ENCODE data around the gene RGL1. TPM values are rescaled to one million over a fixed set of nuclear protein-coding genes. Genes with fewer than 3 reads are reported as not detected.

The RGL1 gene
- total RNA-seq, 1 experiment from 2014 or later, result 1.3 TPM

- no peak for TF ChIP-seq MAX (IDR thresholded peaks at IDR 0.05)
- TF ChIP-seq SIN3A (IDR thresholded peaks at IDR 0.05; ENCODE audit: low read depth), result no peak
These were observed 91.6 kb downstream of the RGL1 start (continued) for GRCh38 chr1:183896466-183897048.

GRCh38 chr1:183898001-183898396 is 93.1 kb downstream of the RGL1 start:
- no peak overlapping the region for H3K27ac ChIP-seq (ENCODE audit: low read depth, low read length)

GRCh38 chr1:183898610-183899009 is 93.7 kb downstream of the RGL1 start:
- DNase-seq (ENCODE audit: low read depth, low spot score) (no peak), ATAC-seq (no peak)
- TF ChIP-seq SP1 (IDR thresholded peaks at IDR 0.05; ENCODE audit: low read depth), result no peak
- RAD21 ChIA-PET (ENCODE audit: low non-redundant PET in 1 of 2, low total read pairs in 2 of 2, uncharacterized antibody in 2 of 2, unreplicated experiment in 2 of 2), result no interaction called here
- no peaks in the 10 kb centered on the region for H4K20me1 ChIP-seq (ENCODE audit: insufficient read depth)
- H3K4me3 ChIP-seq (replicated peaks in 1 of 2; ENCODE audit: low read depth in 1 of 2, low read length in 2 of 2), result no peak overlapping the region
- no peaks in the 10 kb centered on the region for H3K27me3 ChIP-seq (ENCODE audit: insufficient read depth, low read length)
- POLR2A ChIA-PET, result no interaction called here
- H3K4me1 ChIP-seq (ENCODE audit: control insufficient read depth in 1 of 2, insufficient read depth in 2 of 2, low read length in 2 of 2), result no peaks in the 10 kb centered on the region
- H2AFZ ChIP-seq (ENCODE audit: low read depth, low read length, poor library complexity, severe bottlenecking), result no peak overlapping the region
- H3K9me2 ChIP-seq (ENCODE audit: insufficient read depth), result no peaks in the 10 kb centered on the region
- no peaks in the 10 kb centered on the region for H3K9me3 ChIP-seq (ENCODE audit: control insufficient read depth in 1 of 2, insufficient read depth in 1 of 2, low read depth in 1 of 2, low read length in 2 of 2)
- H3K4me2 ChIP-seq (ENCODE audit: low read length), result no peak overlapping the region
- H3K27ac ChIP-seq (ENCODE audit: low read depth, low read length), result no peak overlapping the region
- no peaks in the 10 kb centered on the region for H3K36me3 ChIP-seq (ENCODE audit: control insufficient read depth in 1 of 2, insufficient read depth in 2 of 2, low read length in 2 of 2)
- CTCF ChIA-PET, result interaction anchor here (1.4 to 1.5 kb wide), 2 partner anchors 13 to 17 kb away, joined by 3 to 4 read pairs; no protein-coding TSS in a partner anchor
- intact Hi-C loops (cut with micrococcal nuclease), result no loop called here
- H3K9ac ChIP-seq (ENCODE audit: low read length), result no peak overlapping the region
- no TSS peak for BruUV-seq (replicated peaks)
- H3K79me2 ChIP-seq (ENCODE audit: insufficient read depth, low read length), result no peaks in the 10 kb centered on the region

More at GRCh38 chr1:183898001-183898396, 93.1 kb downstream of the RGL1 start:
- no peaks in the 10 kb centered on the region for H3K79me2 ChIP-seq (ENCODE audit: insufficient read depth, low read length)
- H3K27me3 ChIP-seq (ENCODE audit: insufficient read depth, low read length), result no peaks in the 10 kb centered on the region
- no peak overlapping the region for H2AFZ ChIP-seq (ENCODE audit: low read depth, low read length, poor library complexity, severe bottlenecking)
- POLR2A ChIA-PET, result no interaction called here
- no peak for DNase-seq (ENCODE audit: low read depth, low spot score)
- H3K4me3 ChIP-seq (replicated peaks in 1 of 2; ENCODE audit: low read depth in 1 of 2, low read length in 2 of 2), result no peak overlapping the region
- H3K9me3 ChIP-seq (ENCODE audit: control insufficient read depth in 1 of 2, insufficient read depth in 1 of 2, low read depth in 1 of 2, low read length in 2 of 2), result no peaks in the 10 kb centered on the region
- CTCF ChIA-PET, result interaction anchor here (1.4 to 1.5 kb wide), 2 partner anchors 13 to 17 kb away, joined by 3 to 4 read pairs; no protein-coding TSS in a partner anchor
- no peaks in the 10 kb centered on the region for H3K4me1 ChIP-seq (ENCODE audit: control insufficient read depth in 1 of 2, insufficient read depth in 2 of 2, low read length in 2 of 2)
- no peaks in the 10 kb centered on the region for H4K20me1 ChIP-seq (ENCODE audit: insufficient read depth)
- RAD21 ChIA-PET (ENCODE audit: low non-redundant PET in 1 of 2, low total read pairs in 2 of 2, uncharacterized antibody in 2 of 2, unreplicated experiment in 2 of 2), result no interaction called here
- no peaks in the 10 kb centered on the region for H3K9me2 ChIP-seq (ENCODE audit: insufficient read depth)
- H3K4me2 ChIP-seq (ENCODE audit: low read length), result no peak overlapping the region
- no TSS peak for BruUV-seq (replicated peaks)
- TF ChIP-seq CBX3 (IDR thresholded peaks at IDR 0.05; ENCODE audit: low read depth), result no peak
- no peak overlapping the region for H3K9ac ChIP-seq (ENCODE audit: low read length)
- ATAC-seq, result no peak
- H3K36me3 ChIP-seq (ENCODE audit: control insufficient read depth in 1 of 2, insufficient read depth in 2 of 2, low read length in 2 of 2), result no peaks in the 10 kb centered on the region
- intact Hi-C loops (cut with micrococcal nuclease), result no loop called here
